HG03159 (cell line): ENCODE measurements around the gene WWOX.

ENCODE experiments used
- ATAC-seq: cut with Tn5 transposase; IDR thresholded peaks from one replicate; pipeline ENCODE4 v1.9.1; 2021; ENCODE audit warnings: mild to moderate bottlenecking, moderate library complexity; ENCODE audit not compliant: unreplicated experiment

WWOX gene

GRCh38 chr16:78258375-78259065 is 159.1 kb downstream of the WWOX start:
- ATAC-seq = no peak

DNA sequence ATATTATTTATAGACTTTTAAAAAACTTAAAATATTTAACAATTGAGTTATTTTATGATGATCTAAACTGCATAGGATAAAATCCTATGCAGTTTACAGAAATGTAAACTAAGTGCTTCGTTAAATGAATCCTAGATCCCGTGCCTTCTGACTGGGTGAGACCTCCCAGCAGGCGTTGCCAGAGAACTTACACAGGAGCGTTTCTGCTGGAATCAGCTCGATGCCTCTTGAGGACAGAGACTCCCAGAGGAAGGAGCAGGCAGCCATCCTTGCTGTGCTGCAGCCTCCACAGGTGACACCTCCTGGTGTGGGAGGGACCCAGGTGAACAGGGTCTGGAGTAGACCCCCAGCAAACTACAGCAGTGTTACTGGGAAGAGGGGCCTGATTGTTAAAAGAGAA is 160.4 kb downstream of the WWOX start:
- no peak for ATAC-seq

GRCh38 chr16:78264642-78265041 is 165.2 kb downstream of the WWOX start:
- no peak for ATAC-seq

- ATAC-seq = no peak
Measured at GRCh38 chr16:78269256-78269655, 169.8 kb downstream of the WWOX start.

GRCh38 chr16:78271981-78272380 is 172.5 kb downstream of the WWOX start:
- ATAC-seq = no peak

- no peak for ATAC-seq
Measured at GRCh38 chr16:78274771-78275170, 175.3 kb downstream of the WWOX start.

GRCh38 chr16:78275420-78275819 is 176.0 kb downstream of the WWOX start:
- ATAC-seq = no peak

DNA sequence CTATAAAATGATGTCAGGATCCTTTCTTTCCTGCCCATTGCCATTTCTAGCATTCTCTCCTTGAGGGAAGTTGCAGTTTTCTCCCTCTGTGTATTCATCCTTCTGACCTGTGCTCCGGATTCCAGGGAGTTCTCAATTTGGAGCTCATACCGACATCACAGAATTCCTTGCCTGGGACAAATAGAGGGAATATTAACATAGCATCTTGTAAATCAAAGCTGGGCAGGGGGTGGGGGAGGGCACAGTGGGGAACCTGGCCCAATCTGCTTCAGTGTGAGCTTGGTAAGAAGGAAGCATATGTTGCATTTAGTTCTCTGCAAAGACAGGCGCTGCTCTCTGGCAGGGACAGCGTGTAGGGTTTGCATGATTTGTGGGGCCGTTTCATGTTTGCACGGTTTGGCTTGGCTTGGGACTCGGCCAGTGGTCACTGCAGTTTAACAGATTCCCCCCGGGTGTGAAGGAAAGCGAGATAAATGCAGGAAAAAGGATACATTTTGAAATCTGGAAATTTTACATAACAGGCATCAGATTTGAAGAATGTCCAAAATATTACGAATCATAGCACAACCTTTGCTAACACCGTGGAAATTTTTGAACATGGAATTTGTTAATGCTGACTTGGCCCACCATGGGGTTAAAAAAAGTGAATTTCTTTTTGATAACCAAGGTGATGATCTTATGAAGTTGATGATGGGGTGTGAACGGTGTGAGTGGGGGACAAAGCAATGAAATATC is 178.0 kb downstream of the WWOX start:
- ATAC-seq = no peak

DNA sequence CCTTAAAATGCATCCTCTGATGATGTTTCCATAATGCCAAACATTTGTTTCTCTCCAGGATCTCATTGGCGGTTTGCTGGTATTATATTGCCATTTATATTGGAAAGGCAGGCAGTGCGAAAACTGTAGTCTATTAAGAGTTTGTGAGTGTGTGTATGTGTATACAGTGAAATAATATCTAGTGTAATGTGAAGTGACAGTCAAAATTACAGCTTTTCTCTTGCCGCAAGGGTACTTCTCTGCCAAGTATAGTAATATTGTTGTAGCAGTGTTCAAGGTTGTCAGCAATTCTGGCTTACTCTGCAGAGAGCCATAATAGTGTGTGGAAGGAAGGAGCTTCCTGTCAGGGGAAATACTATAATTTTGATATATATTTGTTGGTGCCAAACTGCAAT is 178.6 kb downstream of the WWOX start:
- ATAC-seq = no peak

GRCh38 chr16:78281115-78281514 is 181.7 kb downstream of the WWOX start:
- ATAC-seq = no peak

GRCh38 chr16:78283548-78284251 is 184.2 kb downstream of the WWOX start:
- ATAC-seq = no peak

GRCh38 chr16:78284326-78284725 is 184.9 kb downstream of the WWOX start:
- no peak for ATAC-seq

GRCh38 chr16:78284957-78285434 is 185.5 kb downstream of the WWOX start:
- no peak for ATAC-seq

GRCh38 chr16:78285437-78285922 is 186.0 kb downstream of the WWOX start:
- ATAC-seq = no peak

DNA sequence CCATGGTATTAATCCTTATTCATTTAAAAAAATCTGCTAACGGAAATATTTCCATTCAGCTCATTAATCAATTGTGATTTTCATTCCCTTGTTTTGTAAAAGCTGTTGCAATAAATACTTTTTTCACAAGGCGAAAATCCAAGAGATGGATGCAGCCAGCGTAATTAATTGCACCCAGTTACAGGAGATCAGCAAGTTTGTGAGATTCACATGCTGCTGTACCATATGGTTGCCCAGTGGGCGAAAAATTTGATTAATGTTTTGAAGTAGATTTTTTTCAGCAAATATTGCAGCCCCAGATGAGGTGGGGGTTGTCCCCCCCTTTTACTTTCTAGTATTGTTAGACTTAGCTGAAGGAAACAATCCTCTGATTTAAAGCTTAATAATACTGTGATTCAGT is 186.6 kb downstream of the WWOX start:
- no peak for ATAC-seq

GRCh38 chr16:78288888-78289287 is 189.4 kb downstream of the WWOX start:
- no peak for ATAC-seq

- ATAC-seq = no peak
Measured at GRCh38 chr16:78289373-78289772, 189.9 kb downstream of the WWOX start.

DNA sequence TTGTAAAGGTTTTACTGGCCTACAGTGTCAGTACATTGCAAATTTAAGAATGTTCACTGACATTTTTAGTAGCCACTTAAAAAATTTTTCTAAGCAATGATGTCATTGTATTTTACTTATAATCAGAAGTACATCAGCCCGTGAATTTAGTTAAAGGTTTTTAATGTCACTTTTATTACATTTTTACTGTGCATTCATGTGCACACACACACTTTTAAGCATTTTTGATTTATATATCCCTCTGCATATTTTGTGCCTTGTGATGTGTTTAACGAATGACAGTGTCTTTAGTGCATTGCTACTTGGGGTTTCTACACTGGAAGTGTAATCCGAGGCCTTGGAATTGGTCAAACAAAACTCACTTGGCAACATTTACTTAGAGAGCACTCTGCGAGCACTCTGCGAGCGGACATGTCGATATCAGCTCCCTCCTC is 190.4 kb downstream of the WWOX start:
- ATAC-seq = no peak

DNA sequence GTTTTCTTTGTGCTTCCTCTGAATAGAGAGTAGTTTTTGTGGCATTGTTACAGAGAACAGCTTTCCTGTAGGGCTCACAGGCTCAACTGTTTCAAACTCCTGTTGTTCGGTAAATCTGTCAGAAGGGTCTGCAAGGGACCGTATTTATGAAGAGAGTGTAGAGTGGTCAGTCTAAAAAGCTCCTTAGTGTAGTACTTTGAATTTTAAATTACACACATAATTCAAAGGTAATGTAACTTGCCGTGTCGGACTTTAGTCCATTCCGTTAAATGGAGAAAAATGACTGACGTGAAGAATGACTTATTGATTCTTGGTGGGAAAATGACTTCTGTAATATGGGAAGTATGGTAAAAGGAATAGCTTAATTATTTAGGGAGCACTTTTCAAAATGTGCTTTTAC is 190.9 kb downstream of the WWOX start:
- ATAC-seq = no peak

DNA sequence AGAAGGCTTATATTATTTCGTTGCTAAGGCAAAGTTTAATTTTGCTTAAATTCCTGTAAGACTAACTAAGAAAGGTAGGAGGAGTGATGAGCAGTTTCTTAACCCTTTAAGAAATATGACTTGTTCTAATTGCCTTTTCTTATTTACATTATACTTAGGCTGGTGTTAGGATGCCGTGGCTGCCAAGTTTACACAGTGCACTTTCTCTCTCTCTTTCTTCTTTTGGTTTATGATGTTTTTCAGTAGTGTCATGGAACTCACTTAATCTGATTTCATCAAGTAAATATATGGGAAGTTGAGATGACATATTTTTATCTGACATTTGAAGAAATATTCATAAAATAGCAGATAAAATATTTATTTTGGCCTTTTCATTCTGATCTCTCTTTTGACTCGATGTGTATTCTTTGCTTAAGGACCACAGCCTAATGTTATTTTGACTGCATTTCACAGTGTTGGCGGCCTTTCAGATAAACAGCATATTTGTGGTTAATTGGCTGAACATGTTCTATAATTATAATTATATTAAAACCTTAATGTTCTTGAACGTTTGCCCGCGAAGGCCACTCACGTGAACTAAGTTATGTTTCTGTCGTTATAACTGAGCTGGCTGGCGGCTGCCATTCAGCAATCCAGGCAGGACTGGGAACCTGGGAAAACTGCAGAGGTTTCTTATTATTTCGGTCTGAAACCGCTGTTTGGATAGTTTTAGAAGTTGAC is 191.6 kb downstream of the WWOX start:
- ATAC-seq = no peak

GRCh38 chr16:78291604-78292003 is 192.2 kb downstream of the WWOX start:
- ATAC-seq = no peak
